HFF-Myc (cell line): ENCODE results near the gene YOD1.
A peak's percentile ranks its signal among the peaks of the same experiment; 100 is the strongest.

Source experiments
- DNase-seq: peaks from one replicate; pipeline ENCODE4 v3.0.0-alpha.2; 2011; ENCODE audit warnings: low read depth; ENCODE audit errors: extremely low read depth
- H3K4me3 ChIP-seq: replicated peaks from 2 replicates; pipeline ENCODE4 v1.5.1; 2011; ENCODE audit warnings: low read depth, mild to moderate bottlenecking, control low read depth, low read length
- CTCF ChIP-seq: IDR thresholded peaks from 2 replicates; pipeline ENCODE4 v1.5.1; 2012; ENCODE audit warnings: mild to moderate bottlenecking, low read depth, low read length, control low read depth; ENCODE audit errors: missing control alignments

Gene YOD1

GRCh38 chr1:207051191-207051943 is at the start of gene YOD1:
Gene YOD1 (minus strand): TSS chr1:207051208. CDS start chr1:207051030, 178 bp downstream.
- H3K4me3 ChIP-seq = peak within 1 kb of the TSS; percentile 92
- DNase-seq = no peak
- no peak for TF ChIP-seq CTCF

DNA sequence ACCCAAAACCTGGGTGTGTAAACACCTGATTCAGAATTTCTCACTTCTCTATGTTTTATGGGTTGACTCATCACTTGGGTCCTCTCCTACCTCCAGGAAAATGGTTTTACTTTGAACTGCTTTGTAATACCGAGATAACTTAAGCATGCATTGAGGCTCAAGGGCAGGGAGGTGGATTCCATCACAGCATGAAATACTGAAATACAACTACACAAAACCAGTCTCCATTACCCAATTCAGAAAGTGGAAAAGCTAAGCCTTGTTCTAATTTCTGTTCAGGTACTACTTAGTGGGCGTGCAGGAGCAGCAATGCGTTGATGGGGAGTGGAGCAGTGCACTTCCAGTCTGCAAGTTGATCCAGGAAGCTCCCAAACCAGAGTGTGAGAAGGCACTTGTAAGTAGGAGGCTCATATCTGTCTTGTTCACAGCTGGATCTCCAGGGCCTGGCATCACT is 46.9 kb upstream of the YOD1 start:
- no peak for DNase-seq
- H3K4me3 ChIP-seq = no peak overlapping the region
- no peak for TF ChIP-seq CTCF

- no peak for DNase-seq
- TF ChIP-seq CTCF = no peak
- no peak overlapping the region for H3K4me3 ChIP-seq
Observed at GRCh38 chr1:207093944-207094343, 42.9 kb upstream of the YOD1 start.

GRCh38 chr1:207091200-207091908 is 40.3 kb upstream of the YOD1 start:
- H3K4me3 ChIP-seq = no peak overlapping the region
- no peak for DNase-seq
- no peak for TF ChIP-seq CTCF

DNA sequence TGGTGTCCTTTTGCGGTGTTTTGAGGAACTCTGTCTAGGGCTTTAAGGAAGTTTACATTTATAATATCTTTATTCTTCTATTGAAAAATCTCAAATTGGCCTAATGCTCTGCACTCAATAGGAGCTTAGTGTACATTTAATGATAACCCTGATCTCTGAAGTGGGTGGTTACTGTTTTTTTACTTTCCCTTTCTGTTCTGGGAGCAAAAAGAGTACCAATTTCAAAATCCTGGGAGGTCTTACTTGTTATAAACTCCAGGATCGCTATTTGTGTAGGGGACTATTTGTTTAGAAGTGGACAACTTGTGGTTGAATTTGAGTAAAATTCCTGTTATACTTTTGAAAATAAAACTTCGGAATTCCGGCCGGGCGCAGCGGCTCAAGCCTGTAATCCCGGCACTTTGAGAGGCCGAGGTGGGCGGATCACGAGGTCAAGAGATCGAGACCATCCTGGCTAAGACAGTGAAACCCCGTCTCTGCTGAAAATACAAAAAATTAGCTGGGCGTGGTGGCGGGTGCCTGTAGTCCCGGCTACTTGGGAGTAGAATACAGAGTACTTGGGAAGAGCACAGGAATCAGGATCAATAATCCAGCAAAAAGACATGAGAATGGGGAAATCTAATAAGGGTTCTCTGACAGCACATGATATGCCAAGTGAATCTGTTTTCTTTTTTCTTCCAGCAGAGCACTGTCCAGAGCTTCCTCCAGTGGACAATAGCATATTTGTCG is 38.8 kb upstream of the YOD1 start:
- H3K4me3 ChIP-seq = no peak overlapping the region
- no peak for TF ChIP-seq CTCF
- DNase-seq = no peak

DNA sequence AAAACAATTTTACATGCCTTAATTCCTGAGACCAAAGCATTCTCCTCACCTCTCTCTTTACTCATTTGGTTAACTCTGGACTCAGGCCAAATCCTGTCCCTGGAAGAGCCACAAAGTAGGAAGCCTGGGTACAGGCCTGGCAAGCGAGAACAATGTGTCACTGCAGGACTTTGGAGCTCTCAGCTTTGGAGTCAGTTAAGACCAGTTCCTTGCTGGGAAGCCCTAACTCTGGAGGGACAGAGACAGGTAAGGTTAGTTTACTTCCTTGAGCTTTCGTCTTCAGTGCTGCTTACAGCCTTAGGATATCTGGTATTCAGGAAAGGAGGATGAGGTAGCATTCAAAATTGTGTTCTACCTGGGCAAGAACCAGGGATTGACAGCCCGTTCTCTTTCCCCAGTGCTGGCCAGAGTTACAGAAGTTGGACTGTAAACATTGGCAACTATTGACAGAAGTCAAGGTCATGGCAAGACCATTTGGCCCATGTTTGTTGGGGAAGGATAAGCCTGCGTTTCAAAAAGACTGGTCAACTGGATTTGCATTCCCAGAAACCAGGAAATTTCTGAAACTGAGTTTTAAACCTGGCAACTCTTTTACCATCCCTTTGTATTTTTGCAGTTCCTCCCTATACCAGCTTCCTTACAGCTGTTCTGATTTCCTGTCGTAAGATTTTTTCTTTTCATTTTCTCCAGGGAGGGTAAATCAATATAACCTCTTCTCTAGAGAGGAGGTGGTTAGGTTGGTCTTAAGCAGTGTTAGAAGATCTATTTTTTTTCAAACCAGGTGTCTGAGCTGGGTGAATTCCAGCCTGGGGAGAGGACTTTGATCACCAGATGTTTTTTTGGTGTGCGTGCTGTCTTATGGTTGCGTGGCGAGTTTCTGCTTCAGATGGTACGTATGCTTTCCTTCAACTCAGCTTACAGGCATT is 38.0 kb upstream of the YOD1 start, which contains the start of gene C4BPB:
TSS of gene C4BPB (plus strand) at position 160 of the 926 bp plus-strand sequence. CDS start at position 832, 672 bp downstream.
- TF ChIP-seq CTCF = no peak
- no peak within 1 kb of the TSS for H3K4me3 ChIP-seq
- no peak for DNase-seq
